AG09309 (cell line): Measurements from ENCODE around the gene PIR.

ENCODE experiments used
- DNase-seq: peaks from one replicate; pipeline ENCODE4 v3.0.0-alpha.2; 2010; ENCODE audit warnings: low read depth
- H3K4me3 ChIP-seq: 2 replicates; pipeline ENCODE4 v1.5.1; 2011; ENCODE audit warnings: mild to moderate bottlenecking, low read depth, low read length, moderate library complexity; ENCODE audit not compliant: control insufficient read depth
- TF ChIP-seq, protein P1 (sequence below): IDR thresholded peaks from 2 replicates; pipeline ENCODE4 v1.5.1; 2011; ENCODE audit warnings: mild to moderate bottlenecking, low read depth, low read length, inconsistent platforms; ENCODE audit not compliant: insufficient read depth, control insufficient read depth; ENCODE audit errors: missing control alignments

PIR gene

GRCh38 chrX:15358533-15358932 lies 134.6 kb downstream of the PIR start:
- TF ChIP-seq, protein P1, sequence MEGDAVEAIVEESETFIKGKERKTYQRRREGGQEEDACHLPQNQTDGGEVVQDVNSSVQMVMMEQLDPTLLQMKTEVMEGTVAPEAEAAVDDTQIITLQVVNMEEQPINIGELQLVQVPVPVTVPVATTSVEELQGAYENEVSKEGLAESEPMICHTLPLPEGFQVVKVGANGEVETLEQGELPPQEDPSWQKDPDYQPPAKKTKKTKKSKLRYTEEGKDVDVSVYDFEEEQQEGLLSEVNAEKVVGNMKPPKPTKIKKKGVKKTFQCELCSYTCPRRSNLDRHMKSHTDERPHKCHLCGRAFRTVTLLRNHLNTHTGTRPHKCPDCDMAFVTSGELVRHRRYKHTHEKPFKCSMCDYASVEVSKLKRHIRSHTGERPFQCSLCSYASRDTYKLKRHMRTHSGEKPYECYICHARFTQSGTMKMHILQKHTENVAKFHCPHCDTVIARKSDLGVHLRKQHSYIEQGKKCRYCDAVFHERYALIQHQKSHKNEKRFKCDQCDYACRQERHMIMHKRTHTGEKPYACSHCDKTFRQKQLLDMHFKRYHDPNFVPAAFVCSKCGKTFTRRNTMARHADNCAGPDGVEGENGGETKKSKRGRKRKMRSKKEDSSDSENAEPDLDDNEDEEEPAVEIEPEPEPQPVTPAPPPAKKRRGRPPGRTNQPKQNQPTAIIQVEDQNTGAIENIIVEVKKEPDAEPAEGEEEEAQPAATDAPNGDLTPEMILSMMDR = no peak
- DNase-seq = no peak

DNA sequence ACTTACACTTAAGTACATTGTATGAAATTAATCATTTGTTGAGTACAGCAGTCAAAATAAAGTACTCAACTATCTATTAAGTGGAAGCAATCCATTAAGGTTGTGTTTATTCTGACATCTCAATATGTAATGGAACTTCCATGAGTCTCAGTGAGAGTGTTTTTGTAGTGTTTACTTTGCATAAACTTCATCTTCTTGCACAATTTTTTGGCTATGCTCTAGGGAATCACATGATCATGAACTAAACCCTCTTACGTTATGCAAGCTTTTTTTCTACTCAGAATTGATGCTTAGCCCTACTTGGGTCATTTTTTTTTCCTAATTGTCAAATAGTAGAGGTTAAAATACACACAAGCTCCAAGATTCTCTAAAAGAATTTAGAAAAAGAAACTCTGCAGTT lies 136.7 kb downstream of the PIR start:
- H3K4me3 ChIP-seq = no peak overlapping the region
- TF ChIP-seq, protein P1 = no peak
- no peak for DNase-seq

More at GRCh38 chrX:15358533-15358932, 134.6 kb downstream of the PIR start:
- no peak overlapping the region for H3K4me3 ChIP-seq

DNA sequence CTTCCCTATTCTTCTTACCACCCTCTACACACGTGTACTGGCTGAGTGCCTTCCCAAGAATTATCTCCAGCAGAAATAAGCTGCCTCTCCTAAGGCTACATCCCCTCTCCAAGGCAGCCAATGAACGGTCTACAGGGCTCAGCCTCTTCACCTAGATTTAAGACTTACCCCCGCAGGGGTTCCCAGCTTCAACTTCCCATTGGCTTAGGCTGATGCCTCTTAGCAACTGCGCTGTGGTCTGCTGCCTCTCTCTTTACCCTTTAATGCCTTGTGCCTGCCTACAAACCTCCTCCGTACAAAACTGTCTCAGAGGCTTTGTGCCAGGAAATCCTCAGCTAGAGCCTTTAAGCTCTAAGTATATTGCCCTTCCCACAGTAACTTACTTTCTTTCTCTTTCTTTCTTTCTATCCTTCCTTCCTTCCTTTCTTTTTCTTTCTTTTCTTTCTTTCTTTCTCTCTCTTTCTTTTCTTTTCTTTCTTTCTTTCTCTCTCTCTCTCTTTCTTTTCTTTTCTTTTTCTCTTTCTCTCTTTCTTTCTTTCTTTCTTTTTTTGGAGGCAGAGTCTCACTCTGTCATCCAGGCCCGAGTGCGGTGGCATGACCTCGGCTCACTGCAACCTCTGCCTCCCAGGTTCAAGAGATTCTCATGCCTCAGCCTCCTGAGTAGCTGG lies 142.7 kb downstream of the PIR start:
- TF ChIP-seq, protein P1 = no peak
- DNase-seq = no peak
- H3K4me3 ChIP-seq = no peak overlapping the region

DNA sequence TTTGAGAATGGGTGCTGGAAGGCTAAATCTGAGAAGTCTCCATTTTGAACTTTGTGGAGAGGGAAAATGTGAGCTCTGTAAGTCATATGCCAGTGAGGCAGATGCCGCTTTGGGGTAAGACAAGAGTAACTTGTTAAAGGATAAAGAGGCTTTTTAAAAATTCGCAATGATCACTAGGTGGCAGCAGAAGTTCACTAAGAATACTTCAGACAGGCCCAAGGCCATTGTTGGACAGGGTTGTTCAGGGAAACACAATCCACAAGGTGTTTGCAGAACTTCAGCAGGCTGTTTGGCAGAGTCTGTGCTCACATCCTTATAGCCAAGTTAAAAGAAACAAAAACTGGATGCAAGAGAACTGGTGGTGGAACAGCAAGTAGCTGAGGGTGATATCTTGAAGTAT lies 144.1 kb downstream of the PIR start:
- DNase-seq = peak; percentile 32
- H3K4me3 ChIP-seq = no peak overlapping the region
- TF ChIP-seq, protein P1 = peak; percentile 62

DNA sequence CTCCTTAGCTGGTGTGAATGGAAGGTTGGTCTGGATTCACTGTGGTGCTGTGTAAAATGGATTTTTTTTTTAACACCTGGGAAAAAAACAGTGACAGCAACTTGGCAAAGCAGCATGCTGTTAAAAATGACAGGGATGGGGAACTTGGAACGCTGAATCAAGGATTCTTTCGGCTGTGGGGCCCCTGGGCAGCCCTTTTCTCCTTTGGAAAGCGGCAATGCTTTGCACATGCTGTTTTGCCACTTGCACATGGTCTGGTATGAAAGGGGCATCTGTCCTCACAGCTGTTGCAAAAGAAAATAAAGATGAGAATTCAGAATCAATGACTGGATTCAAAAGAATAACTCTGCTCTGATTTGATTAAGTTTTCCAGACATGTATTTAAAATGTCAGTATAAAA lies 147.2 kb downstream of the PIR start:
- no peak for DNase-seq
- TF ChIP-seq, protein P1 = no peak
- H3K4me3 ChIP-seq = no peak overlapping the region

GRCh38 chrX:15344106-15344505 lies 149.0 kb downstream of the PIR start:
- no peak for DNase-seq
- TF ChIP-seq, protein P1 = no peak
- H3K4me3 ChIP-seq = no peak overlapping the region
